ENCODE data around the gene ACSM5.

DNA sequence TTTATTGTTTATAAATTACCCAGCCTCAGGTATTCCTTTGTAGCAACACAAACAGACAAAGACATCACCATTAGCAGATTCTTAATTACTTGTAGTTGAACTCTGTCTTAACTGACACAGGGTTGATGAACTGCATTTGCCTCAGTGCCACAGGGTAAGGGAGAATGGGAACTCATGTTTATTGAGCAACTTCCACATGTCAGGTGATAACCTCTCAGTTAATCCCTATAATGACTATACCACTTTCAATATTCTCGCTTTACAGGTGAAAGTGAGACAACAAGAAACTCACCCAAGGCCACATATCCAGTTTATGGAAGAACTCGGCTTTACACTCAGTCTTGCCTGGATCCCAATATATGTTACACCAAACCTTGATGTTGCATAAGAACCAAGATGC lies 13.4 kb upstream of the ACSM5 start:
- TF ChIP-seq POLR2AphosphoS5 (IDR thresholded peaks at IDR 0.05; ENCODE audit: low read depth, low read length) (no peak), REST (IDR thresholded peaks at IDR 0.05; ENCODE audit: insufficient read depth in 1 of 2, low read depth in 2 of 2, low read length in 2 of 2) (no peak), SIN3A (IDR thresholded peaks at IDR 0.05; ENCODE audit: borderline replicate concordance, insufficient read depth, low read length) (no peak), TAF1 (IDR thresholded peaks at IDR 0.05; ENCODE audit: borderline replicate concordance, insufficient read depth, low read length) (no peak)

Measured in PFSK-1 (cell line).